Medulla oblongata (tissue), 1 donor: ENCODE results near the gene GBE1.

Source experiments
- DNase-seq: peaks from one replicate; pipeline ENCODE4 v3.0.0-alpha.2; 2015; ENCODE audit errors: extremely low spot score

Gene GBE1

GRCh38 chr3:81468391-81468790 lies 293.1 kb downstream of the GBE1 start:
- DNase-seq = no peak

GRCh38 chr3:81466201-81466560 lies 295.3 kb downstream of the GBE1 start:
- DNase-seq = no peak

GRCh38 chr3:81465510-81466200 lies 295.8 kb downstream of the GBE1 start:
- DNase-seq = no peak

DNA sequence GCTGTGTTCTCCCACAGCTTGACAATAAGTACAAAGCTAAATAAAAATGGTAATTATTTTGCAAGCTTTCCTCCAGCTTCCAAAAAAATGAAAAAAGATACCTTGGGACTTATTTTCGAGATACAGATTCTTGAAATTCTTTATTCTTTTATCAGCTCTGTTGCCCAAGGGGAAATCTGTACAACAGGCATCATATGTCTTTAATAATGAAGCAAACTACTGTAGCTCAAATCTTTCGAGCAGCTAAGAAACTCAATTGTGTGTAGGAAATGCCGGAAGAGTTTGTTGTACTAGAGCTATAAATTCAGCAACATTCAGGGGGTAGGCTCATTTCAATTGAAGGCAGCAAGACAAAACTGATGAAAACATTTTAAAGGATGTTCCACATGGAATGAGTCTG lies 297.7 kb downstream of the GBE1 start:
- no peak for DNase-seq

DNA sequence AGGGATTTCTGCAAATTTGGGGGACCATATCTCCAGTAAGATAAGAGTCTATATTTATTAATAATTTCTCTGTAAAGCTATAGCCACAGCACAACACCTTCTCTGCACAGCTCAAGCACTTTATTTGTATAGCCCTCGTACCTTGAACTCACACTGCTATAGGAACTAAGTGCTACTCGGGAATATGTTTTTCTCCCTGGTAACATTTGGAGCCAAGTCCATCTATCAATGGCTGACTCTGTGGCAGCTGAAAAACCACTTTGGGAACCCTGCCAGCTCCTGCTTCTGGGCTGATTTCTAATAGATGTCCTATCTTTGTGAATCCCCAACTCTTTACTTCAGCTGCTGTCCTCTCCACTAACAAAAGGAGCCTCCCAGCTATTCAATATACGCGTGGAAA lies 298.5 kb downstream of the GBE1 start:
- DNase-seq = no peak

DNA sequence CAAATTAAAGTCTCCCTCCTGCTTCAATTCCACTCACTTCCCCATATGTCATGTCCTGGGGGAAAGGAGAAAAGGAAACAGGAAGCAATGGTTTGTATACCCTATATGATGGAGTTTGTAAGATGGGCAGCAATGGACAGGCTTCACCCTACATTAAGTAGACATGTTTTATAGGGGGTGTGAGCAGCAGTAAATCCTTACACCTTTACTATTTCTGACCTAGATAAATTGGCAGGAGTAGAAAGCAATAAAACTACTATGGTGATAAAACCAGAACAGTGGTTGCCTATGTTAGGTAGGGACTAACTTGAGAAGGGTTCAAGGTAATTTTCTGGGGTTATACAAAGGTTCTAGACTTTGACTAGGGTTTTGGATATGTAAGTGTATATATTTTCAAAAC lies 301.7 kb downstream of the GBE1 start:
- no peak for DNase-seq

- no peak for DNase-seq
Measured at GRCh38 chr3:81452418-81452817, 309.0 kb downstream of the GBE1 start.

GRCh38 chr3:81451611-81452010 lies 309.8 kb downstream of the GBE1 start:
- no peak for DNase-seq

- DNase-seq = no peak
Measured at GRCh38 chr3:81451140-81451539, 310.3 kb downstream of the GBE1 start.

- no peak for DNase-seq
Measured at GRCh38 chr3:81446806-81447205, 314.6 kb downstream of the GBE1 start.

GRCh38 chr3:81445712-81446111 lies 315.7 kb downstream of the GBE1 start:
- DNase-seq = no peak

DNA sequence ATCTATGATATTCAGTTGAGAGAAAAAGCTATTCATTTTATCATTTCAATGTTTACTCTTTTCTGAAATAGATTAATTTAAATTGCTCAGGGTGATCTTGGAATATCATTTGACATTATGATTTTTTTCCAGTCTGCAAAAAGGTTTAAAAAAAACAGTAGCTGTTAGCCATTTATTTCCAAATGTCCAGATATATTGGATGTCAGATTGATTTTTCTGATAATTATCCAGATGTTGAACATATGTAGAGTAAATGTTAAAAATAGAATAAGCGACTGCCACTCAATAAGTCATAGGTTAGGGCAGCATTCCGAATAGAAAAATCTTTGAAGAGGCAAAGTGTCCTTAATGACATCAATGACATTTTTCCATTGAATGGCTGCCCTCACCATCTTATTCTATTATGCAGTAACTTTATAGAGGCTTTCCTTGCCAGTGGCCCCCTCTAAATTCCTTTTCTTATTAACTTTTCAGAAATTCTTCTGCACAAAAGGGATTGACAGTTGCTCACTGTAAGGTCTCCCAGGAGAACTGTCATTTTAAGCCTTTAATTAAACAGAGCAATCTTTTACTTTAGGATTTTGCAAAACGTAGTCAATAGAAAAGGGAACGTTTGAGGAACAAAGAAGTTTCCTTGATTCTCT lies 316.5 kb downstream of the GBE1 start:
- DNase-seq = no peak

- no peak for DNase-seq
Measured at GRCh38 chr3:81443958-81444357, 317.5 kb downstream of the GBE1 start.

DNA sequence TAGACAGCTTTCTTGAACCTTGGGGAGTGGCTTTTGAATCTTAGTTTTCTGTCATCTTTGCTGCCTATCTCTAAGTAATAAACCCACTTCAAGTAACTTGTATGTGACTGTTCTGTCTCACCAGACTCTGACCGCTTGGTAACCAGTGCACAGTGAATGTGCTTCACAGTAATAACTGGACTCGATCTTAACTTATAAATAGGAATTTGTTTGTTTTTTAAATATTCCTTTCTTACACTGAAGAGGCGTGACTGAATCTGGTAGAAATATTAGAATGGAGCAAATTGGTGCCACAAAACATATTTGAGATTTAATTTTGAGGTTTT lies 318.0 kb downstream of the GBE1 start:
- DNase-seq = no peak

- DNase-seq = no peak
Measured at GRCh38 chr3:81442758-81443456, 318.5 kb downstream of the GBE1 start.

DNA sequence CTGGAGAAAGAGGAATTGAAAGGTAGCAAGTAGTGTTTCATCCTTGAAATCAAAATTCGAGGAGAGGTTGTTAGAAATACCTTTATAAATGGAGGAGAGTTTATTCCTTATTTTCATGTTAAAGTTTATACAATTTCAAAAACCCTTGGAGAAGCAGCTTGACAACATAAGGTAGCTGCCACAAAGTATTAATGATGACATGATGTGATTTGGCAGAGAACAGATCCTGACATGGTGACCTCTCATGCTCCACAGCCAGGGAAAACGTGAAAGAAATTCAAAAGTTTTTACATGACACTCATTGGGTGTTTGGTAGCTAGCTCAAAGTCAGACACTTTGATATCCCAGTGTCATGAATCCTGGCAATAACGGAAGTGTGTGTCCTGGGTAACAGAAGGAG lies 320.8 kb downstream of the GBE1 start:
- DNase-seq = no peak
